Measurements from ENCODE around the gene MTAP.

MTAP gene

DNA sequence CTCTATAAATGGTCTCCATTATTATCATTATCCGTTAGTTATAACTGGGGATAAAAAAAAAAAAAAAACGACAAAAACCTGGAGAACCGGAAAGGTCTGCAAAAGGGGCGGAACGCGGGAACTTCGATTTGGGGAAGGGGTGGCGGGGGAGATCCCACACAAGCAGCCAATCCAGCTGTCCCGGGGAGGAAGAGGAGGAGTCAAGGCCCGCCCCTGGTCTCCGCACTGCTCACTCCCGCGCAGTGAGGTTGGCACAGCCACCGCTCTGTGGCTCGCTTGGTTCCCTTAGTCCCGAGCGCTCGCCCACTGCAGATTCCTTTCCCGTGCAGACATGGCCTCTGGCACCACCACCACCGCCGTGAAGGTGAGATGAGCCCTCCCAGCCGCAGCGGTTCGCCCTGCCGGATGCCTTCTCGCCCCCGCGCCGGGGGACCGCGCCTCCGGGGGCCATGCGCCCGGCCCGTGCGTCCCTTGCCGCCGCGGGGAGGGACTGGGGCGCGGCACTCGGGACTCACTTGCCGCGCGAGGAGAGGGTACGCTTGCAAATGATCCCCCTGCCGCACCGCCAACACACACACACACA is at the start of gene MTAP:
Gene MTAP, plus strand, starts transcription at position 219 of the 583 bp plus-strand sequence. Its CDS starts 113 bp downstream, at position 332.
- peak; percentile 94 for DNase-seq (ENCODE audit: low spot score)

DNA sequence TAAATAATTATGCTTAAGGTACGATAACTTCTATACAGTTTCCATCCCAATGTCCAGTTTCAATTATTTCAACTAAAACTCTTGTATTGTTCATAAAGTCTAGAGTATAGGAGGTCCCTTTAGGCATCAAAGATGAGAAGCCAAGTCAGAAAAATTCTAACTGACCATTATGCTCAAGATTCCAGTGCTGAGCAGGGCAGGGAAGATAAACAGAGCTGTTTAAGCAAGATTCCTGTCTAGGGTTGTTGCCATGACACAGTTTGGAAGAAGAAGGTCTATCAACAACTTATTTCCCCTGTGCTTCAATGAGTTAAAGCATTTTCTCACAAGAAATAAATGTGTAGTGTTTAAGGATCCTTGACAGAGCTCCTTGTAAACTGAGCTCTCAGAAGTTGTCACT is 48.9 kb upstream of the MTAP start:
- no peak for DNase-seq (ENCODE audit: low spot score)

GRCh38 chr9:21754741-21755140 is 47.7 kb upstream of the MTAP start:
- DNase-seq (ENCODE audit: low spot score), result no peak

DNA sequence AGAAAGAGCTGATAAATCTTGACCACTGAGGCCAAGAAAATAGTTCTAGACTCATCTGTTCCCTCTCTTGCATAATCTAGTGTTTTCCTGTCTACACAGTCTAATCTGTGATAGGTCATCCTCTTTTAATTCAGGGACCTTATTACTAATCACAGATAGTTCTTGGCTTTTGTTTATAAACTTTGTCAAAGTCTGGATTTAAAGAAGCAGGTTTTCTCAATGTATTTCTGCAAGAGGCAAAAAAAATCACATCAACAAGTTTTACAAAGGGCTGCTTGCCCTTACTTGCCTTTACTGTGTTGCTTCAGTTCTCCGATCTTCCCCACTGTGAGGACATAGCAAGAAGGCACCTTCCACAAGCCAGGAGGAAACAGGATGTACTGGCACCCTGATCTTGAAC is 43.9 kb upstream of the MTAP start:
- no peak for DNase-seq (ENCODE audit: low spot score)

DNA sequence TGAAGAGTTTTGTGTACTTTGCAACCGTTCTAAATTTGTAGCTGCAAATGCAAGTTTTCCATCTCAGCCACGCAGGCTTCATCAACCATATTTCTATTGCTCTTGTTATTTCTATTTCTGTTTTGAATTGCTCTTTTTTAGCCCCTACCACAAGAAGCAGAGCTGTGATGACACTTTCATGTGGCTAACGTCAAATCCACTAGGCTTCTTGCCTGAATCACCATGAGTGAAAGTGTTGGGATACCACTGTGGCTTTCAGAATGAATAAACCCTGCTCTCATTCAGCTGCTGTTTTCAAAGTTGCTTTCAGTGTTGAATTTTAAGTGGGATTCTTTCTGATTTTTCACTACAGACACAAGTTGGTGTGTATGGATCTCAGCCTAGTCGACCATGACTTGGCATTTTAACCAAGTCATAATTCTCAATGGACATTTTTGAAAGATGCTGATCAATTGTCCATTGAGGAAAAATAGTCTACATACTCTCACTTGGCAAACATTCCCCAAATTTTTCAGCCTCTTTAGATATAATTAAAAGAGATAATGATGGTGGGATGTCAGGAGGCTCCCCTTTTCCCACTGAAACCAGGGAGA is 41.0 kb upstream of the MTAP start:
- no peak for DNase-seq (ENCODE audit: low spot score)

DNA sequence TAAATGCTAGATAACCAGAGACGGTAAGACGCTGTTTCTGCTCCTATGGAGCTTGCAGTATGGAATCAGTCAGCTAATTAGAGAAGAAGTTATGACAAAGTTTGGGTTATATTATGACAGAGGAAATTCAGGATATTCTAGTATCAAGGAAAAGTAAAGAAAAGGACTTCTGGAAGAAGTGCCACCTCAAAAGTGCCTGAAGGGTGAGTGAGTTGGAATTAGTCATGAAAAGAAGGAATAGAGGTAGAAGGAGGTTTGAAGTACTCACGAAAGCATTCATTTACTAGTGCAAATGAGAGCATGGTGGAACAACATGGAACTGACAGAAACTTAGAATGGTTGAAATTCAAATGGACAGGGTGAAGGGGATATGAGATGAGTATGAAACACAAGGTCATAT is 40.4 kb upstream of the MTAP start:
- no peak for DNase-seq (ENCODE audit: low spot score)

GRCh38 chr9:21764846-21765245 is 37.6 kb upstream of the MTAP start:
- no peak for DNase-seq (ENCODE audit: low spot score)

DNA sequence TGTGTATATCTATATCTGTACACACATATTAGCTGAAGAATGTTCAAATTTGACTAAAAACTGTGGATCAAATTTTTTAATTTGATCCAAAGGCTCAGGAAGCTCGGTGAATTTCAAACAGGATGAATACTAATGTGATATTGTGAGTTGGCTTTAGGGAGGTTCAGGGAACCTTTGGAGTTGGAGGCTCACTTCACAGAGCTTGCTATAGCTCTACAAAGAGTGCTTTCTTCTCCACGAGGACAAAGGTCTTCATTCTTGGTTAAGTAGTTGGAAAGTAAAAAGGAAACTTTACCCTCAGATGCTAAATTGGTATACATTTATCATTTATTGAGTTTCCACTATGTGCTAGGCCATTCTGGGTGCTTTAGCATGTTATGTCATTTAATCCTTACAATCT is 36.3 kb upstream of the MTAP start:
- no peak for DNase-seq (ENCODE audit: low spot score)

- DNase-seq (ENCODE audit: low spot score), result no peak
These were observed 31.4 kb upstream of the MTAP start for GRCh38 chr9:21770871-21771560.

GRCh38 chr9:21777701-21778100 is 24.7 kb upstream of the MTAP start:
- no peak for DNase-seq (ENCODE audit: low spot score)

GRCh38 chr9:21778304-21778703 is 24.1 kb upstream of the MTAP start:
- DNase-seq (ENCODE audit: low spot score), result no peak

- DNase-seq (ENCODE audit: low spot score), result no peak
These were observed 23.0 kb upstream of the MTAP start for GRCh38 chr9:21779397-21779796.

GRCh38 chr9:21781656-21782055 is 20.8 kb upstream of the MTAP start:
- DNase-seq (ENCODE audit: low spot score), result no peak

DNA sequence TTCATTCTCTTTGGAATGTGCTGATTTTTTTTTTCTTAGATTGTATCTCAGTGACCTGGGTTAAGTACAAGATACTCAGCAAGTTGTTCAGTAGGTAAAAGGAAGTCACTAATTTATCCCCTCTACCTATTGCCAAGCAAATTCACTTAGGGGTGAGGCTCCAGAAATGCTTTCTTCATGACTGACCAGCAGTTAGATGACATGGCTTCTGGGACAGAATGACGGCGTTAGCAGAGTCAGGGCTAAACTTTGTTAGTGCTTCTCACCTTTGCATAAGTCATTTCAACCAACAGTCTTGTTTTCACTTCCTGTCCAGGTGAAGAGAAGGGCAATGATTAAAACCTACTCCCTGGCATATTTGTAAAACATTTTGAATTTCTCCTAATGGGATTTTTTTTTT is 20.2 kb upstream of the MTAP start:
- no peak for DNase-seq (ENCODE audit: low spot score)

DNA sequence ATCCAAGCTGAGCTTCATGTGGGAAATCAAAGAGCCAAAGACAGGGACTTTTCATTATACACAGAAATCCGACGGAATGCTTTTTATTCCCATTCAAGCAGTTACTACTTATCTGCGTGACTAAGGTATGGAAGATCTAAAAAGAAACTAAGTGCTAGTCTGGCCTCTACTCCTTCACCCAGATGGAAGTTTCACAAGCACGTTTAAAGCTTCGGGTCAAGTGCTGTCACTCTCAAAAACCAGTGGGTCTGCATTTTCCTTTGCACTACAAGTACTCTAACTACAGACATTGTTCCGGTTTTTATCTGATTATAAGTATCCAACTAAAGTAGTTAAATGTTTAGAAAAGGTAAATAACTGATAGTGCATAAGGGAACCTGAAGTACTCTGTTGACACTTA is 13.7 kb upstream of the MTAP start:
- no peak for DNase-seq (ENCODE audit: low spot score)

GRCh38 chr9:21789541-21790037 is 12.8 kb upstream of the MTAP start:
- peak; percentile 73 for DNase-seq (ENCODE audit: low spot score)

DNA sequence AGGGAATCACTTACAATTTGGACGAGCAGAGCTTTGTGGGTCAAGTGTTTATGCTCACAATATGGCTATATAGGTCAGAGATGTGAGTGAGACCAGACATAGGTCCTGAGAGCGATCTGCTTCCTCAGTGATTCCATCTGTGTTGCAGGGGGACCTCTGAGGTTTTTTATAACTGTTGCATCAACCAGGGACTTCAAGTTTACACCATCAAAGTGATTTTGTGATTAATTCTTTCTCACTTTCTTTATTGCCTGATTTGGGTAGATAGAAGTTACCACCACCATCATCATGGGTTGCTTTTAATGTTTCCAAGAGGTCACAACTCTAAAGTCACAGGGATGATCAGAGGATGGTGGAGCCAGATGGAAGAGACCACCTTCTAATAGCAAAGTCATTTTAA is 7.0 kb upstream of the MTAP start:
- no peak for DNase-seq (ENCODE audit: low spot score)

DNA sequence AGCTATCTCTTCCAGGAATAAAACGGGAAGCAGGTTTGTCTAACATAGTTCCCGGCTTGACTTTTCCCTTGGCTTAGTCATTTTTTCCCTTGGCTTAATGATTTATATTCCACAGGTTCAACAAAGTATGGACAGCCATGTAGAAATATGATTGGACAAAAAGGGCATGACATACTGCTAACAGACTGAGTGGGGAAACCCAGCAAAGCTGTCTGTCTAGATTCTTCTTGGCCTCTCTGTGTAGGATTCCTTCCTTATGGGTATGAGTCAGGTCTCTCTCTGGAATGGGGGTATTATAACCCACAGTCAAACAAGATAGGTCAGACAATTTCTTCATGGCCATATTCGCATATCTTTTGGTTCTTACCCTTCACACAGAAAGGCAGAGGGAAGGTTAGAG is 5.7 kb upstream of the MTAP start:
- DNase-seq (ENCODE audit: low spot score), result no peak

- no peak for DNase-seq (ENCODE audit: low spot score)
These were observed 1.3 kb upstream of the MTAP start for GRCh38 chr9:21800931-21801682.

DNA sequence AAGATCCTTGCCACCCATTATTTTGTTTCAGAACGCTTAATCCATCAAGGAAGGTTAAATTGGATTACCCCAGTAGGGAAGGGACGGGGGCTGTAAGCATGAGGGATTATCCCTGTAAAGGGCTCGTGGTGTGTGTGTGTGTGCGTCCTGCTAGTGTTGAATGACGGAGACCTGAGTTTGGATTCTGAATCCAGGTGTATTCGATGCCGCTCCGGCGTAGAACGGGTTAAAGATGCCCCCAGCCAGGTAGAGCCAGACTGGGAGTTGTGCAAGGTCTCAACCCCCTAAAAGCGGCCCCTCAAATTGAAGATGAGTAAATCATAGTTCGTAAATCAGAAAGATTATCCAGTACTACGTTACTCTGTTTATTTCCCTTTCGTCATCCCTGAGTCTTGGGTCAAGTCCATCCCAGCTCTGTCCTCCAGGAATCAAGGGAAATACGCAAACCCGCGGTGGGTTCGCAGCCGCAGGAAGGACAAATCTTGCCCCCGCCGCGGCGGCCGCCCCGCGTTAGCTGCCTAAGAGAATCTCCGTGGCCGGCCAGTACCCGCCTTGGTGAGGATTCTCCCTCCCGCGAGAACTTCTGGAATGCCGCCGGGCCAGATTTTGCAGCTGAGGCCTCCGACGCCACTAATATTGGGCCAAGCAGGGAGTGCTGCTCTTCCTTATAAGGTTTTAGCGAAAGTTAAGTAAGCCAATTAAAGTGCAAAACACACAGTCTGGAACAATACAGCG is 586 bp upstream of the MTAP start:
- peak; percentile 61 for DNase-seq (ENCODE audit: low spot score)

DNA sequence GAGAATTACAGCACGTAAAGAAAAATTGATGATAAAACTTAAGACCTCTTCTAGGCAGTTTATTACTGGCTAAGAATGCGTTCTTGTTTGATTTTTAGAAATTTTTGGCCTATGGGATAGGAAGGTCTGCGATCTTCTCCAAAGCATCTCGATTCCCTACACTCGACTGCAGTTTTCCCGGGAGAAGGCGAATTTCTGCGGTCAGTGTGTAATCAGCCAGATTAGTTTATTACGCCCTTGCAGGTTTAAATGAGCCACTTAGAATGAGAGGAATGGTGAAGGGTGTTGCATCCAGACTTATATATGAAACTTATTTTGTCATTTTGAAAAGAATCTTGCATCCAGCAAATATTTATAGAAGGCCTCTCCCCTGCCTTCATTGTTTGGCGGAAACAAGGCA is 1.2 kb downstream of the MTAP start:
- no peak for DNase-seq (ENCODE audit: low spot score)

- DNase-seq (ENCODE audit: low spot score), result no peak
These were observed 1.9 kb downstream of the MTAP start for GRCh38 chr9:21804331-21804730.
